Stimulated activated CD4-positive, alpha-beta T cell treated with anti-CD3 and anti-CD28 coated beads, Interleukin-2, amount 100 ng/mL, for 4 hours (primary cell): ENCODE data around the gene RXRA.

ENCODE experiments used
- DNase-seq: peaks from one replicate; pipeline ENCODE4 v3.0.0-alpha.2; 2020; ENCODE audit warnings: low read depth

The RXRA gene

GRCh38 chr9:134419000-134419683, 92.9 kb downstream of the RXRA start:
- no peak for DNase-seq

- no peak for DNase-seq
These were observed 93.4 kb downstream of the RXRA start for GRCh38 chr9:134419684-134420076.

GRCh38 chr9:134420281-134420845, 94.1 kb downstream of the RXRA start:
- DNase-seq, result no peak

GRCh38 chr9:134420974-134421432, 94.7 kb downstream of the RXRA start:
- no peak for DNase-seq

- DNase-seq, result no peak
These were observed 95.6 kb downstream of the RXRA start for GRCh38 chr9:134421888-134422287.

- no peak for DNase-seq
These were observed 96.2 kb downstream of the RXRA start for GRCh38 chr9:134422301-134423090.

GRCh38 chr9:134423166-134423565, 96.9 kb downstream of the RXRA start:
- DNase-seq, result no peak

GRCh38 chr9:134423749-134424148, 97.5 kb downstream of the RXRA start:
- no peak for DNase-seq

- DNase-seq, result no peak
These were observed 98.6 kb downstream of the RXRA start for GRCh38 chr9:134424818-134425217.

- no peak for DNase-seq
These were observed 99.1 kb downstream of the RXRA start for GRCh38 chr9:134425401-134425800.

GRCh38 chr9:134425812-134426211, 99.6 kb downstream of the RXRA start:
- DNase-seq, result no peak

GRCh38 chr9:134426436-134426835, 100.2 kb downstream of the RXRA start:
- DNase-seq, result no peak

GRCh38 chr9:134427153-134427782, 101.0 kb downstream of the RXRA start:
- DNase-seq, result no peak

GRCh38 chr9:134428559-134428958, 102.3 kb downstream of the RXRA start:
- no peak for DNase-seq

GRCh38 chr9:134429007-134429406, 102.8 kb downstream of the RXRA start:
- no peak for DNase-seq

- no peak for DNase-seq
These were observed 103.2 kb downstream of the RXRA start for GRCh38 chr9:134429481-134429880.

- DNase-seq, result no peak
These were observed 104.8 kb downstream of the RXRA start for GRCh38 chr9:134431095-134431494.

GRCh38 chr9:134431626-134432025, 105.4 kb downstream of the RXRA start:
- no peak for DNase-seq

- DNase-seq, result no peak
These were observed 106.2 kb downstream of the RXRA start for GRCh38 chr9:134432471-134432870.

- no peak for DNase-seq
These were observed 106.8 kb downstream of the RXRA start for GRCh38 chr9:134433101-134433500.

- no peak for DNase-seq
These were observed 107.9 kb downstream of the RXRA start for GRCh38 chr9:134433909-134434882.
